ENCODE data around the gene FADS1. TPM values are rescaled to one million over a fixed set of nuclear protein-coding genes. Genes with fewer than 3 reads are reported as not detected.

The FADS1 gene
- total RNA-seq, 3 donors from 2014 or later (not counting 1 experiment from before 2014, with no cell fraction given): 9.3 to 17.2 (median 10.2) TPM

DNA sequence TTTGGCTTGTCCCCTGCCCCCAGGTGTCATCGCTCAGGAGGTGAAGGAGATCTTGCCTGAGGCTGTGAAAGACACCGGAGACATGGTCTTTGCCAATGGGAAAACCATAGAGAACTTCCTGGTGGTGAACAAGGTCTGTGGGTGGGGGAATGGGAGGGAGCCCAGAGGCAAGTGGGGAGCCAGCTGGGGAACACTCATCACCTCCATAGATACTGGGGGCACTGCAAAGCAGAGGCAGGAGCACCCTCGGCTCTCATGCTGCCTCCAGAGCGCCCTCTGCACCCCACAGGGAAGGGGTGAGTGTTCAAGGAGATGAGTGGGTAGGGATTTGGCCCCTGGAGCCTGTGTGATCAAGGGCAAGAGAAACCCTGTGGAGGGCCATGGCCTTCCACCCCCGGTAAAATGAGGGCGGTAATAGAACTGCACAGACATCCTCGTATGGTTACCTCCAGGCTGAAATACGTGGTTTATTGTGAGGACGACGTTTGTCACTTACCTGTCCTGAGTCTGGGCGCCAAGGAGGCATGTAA lies 38.4 kb downstream of the FADS1 start:
- Histone ChIP-seq H3K4me3 (ENCODE audit: low read length) (no peak overlapping the region), H3K27ac (ENCODE audit: low read length) (no peak overlapping the region), H3K27me3 (ENCODE audit: control insufficient read depth, insufficient read depth, low read length) (no peaks in the 10 kb centered on the region), H3K9me3 (ENCODE audit: control insufficient read depth, insufficient read depth, low read length) (no peaks in the 10 kb centered on the region), H3K36me3 (ENCODE audit: control insufficient read depth, insufficient read depth, low read length) (no peaks in the 10 kb centered on the region), H3K4me1 (ENCODE audit: control insufficient read depth, insufficient read depth, low read length) (peaks cover 33% of the 10 kb centered on the region)
- peaks cover 13 to 28% of the 10 kb centered on the region in 2 donors for H3K4me1 Mint-ChIP-seq
- no peaks in the 10 kb centered on the region for H3K36me3 Mint-ChIP-seq
- peak overlapping the region; percentile 17 for H3K4me3 Mint-ChIP-seq
- TF ChIP-seq, protein P1, sequence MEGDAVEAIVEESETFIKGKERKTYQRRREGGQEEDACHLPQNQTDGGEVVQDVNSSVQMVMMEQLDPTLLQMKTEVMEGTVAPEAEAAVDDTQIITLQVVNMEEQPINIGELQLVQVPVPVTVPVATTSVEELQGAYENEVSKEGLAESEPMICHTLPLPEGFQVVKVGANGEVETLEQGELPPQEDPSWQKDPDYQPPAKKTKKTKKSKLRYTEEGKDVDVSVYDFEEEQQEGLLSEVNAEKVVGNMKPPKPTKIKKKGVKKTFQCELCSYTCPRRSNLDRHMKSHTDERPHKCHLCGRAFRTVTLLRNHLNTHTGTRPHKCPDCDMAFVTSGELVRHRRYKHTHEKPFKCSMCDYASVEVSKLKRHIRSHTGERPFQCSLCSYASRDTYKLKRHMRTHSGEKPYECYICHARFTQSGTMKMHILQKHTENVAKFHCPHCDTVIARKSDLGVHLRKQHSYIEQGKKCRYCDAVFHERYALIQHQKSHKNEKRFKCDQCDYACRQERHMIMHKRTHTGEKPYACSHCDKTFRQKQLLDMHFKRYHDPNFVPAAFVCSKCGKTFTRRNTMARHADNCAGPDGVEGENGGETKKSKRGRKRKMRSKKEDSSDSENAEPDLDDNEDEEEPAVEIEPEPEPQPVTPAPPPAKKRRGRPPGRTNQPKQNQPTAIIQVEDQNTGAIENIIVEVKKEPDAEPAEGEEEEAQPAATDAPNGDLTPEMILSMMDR (IDR thresholded peaks at IDR 0.05): no peak
- intact Hi-C loops (cut with micrococcal nuclease): no loop called here
- H3K27ac Mint-ChIP-seq: no peak overlapping the region
- WGBS (ENCODE audit: insufficient coverage): 88% methylated on average over 11 of the region's 11 CpGs
- H3K9me3 Mint-ChIP-seq: no peaks in the 10 kb centered on the region
- DNase-seq (no peak), ATAC-seq (no peak)
- no peaks in the 10 kb centered on the region for H3K27me3 Mint-ChIP-seq (ENCODE audit: low read depth in 2 of 2)

DNA sequence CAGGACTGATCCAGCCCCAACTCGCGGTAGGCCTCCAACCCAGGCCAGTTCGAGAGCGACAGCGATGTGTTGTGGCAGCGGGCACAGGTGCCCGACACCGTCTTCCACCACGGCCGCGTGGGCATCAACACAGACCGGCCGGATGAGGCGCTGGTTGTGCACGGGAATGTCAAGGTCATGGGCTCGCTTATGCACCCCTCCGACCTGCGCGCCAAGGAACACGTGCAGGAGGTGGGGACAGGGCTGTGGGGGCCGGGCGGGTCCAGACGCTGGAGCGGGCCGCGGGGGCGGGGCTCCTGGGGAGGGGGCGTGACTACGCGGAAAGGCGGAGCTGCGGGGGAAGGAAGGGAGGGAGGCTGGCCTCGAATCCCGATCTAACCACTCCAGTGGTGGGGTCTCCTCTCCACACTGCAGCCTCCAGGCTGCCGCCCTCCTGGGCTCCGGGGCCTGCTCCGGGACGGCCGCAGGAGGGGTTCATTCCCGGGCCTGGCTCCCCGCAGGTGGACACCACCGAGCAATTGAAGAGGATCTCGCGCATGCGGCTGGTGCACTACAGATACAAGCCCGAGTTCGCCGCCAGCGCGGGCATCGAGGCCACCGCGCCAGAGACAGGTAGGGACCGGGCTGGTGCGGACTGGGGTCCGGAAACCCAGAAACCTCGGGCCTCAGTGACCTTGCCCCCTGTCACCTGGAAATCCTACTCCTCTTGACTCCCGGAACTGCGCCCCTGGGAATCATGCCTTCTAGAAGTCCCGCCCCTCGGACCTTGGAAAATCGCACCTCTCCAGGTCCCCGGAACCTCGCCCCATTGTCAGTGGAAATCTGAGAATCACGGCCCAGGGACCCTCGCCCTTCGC lies 39.3 kb downstream of the FADS1 start:
- DNase-seq (peak; percentile 64 to 69), ATAC-seq (peak; percentile 68 to 74 (median 73))
- Histone ChIP-seq H3K27me3 (ENCODE audit: control insufficient read depth, insufficient read depth, low read length) (no peaks in the 10 kb centered on the region), H3K9me3 (ENCODE audit: control insufficient read depth, insufficient read depth, low read length) (no peaks in the 10 kb centered on the region), H3K27ac (ENCODE audit: low read length) (no peak overlapping the region), H3K4me3 (ENCODE audit: low read length) (peak overlapping the region; percentile 18), H3K36me3 (ENCODE audit: control insufficient read depth, insufficient read depth, low read length) (no peaks in the 10 kb centered on the region), H3K4me1 (ENCODE audit: control insufficient read depth, insufficient read depth, low read length) (peaks cover 37% of the 10 kb centered on the region)
- peak overlapping the region; percentile 69 for H3K4me3 Mint-ChIP-seq
- no peak overlapping the region for H3K27ac Mint-ChIP-seq
- H3K27me3 Mint-ChIP-seq (ENCODE audit: low read depth in 2 of 2): no peaks in the 10 kb centered on the region
- no peaks in the 10 kb centered on the region for H3K9me3 Mint-ChIP-seq
- peaks cover 13 to 28% of the 10 kb centered on the region in 2 donors for H3K4me1 Mint-ChIP-seq
- TF ChIP-seq, protein P1 (IDR thresholded peaks at IDR 0.05): no peak
- intact Hi-C loops (cut with micrococcal nuclease): loop anchor here (2.0 kb wide), 1 partner anchor 31 kb away; no protein-coding TSS in a partner anchor
- H3K36me3 Mint-ChIP-seq: no peaks in the 10 kb centered on the region
- 26% methylated on average over 67 of the region's 67 CpGs for WGBS (ENCODE audit: insufficient coverage)

DNA sequence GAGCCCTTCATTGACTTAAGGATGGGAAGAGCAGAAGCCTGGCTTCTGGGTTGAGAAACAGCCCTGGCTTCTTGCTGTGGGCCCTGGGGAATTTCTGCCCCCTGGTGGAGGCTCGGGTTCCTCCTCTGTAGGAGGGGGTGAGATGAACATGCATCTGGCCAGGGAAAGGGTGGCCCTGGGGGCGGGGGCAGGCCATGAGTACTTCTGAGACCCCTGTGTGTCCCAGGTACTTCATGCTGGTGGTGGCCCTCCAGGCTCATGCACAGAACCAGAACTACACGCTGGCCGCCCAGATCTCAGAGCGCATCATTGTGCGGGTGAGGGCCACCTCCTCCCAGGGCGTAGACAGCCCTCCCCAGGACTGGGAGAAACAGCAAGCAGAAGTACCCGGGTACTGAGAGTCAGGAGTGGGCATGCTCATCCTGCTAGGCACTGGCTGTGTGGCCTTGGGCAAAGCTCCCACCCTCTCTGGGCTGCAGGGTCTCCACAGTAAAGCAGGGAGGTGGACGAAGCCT lies 40.2 kb downstream of the FADS1 start:
- no peaks in the 10 kb centered on the region for H3K36me3 ChIP-seq (ENCODE audit: control insufficient read depth, insufficient read depth, low read length)
- H3K4me1 ChIP-seq (ENCODE audit: control insufficient read depth, insufficient read depth, low read length): peaks cover 42% of the 10 kb centered on the region
- DNase-seq (peak; percentile 55 to 71), ATAC-seq (peak; percentile 55 to 67 (median 60))
- peak overlapping the region; percentile 56 to 85 for H3K27ac Mint-ChIP-seq
- intact Hi-C loops (cut with micrococcal nuclease): loop anchor here (2.0 kb wide), 1 partner anchor 30 kb away; no protein-coding TSS in a partner anchor
- no peaks in the 10 kb centered on the region for H3K9me3 Mint-ChIP-seq
- H3K4me3 Mint-ChIP-seq: peak overlapping the region; percentile 69
- 65% methylated on average over 9 of the region's 9 CpGs for WGBS (ENCODE audit: insufficient coverage)
- no peaks in the 10 kb centered on the region for H3K36me3 Mint-ChIP-seq
- no peaks in the 10 kb centered on the region for H3K27me3 ChIP-seq (ENCODE audit: control insufficient read depth, insufficient read depth, low read length)
- H3K27me3 Mint-ChIP-seq (ENCODE audit: low read depth in 2 of 2): no peaks in the 10 kb centered on the region
- TF ChIP-seq, protein P1 (IDR thresholded peaks at IDR 0.05): peak; percentile 70
- H3K4me1 Mint-ChIP-seq: peaks cover 13 to 28% of the 10 kb centered on the region in 2 donors
- H3K4me3 ChIP-seq (ENCODE audit: low read length): no peak overlapping the region
- H3K9me3 ChIP-seq (ENCODE audit: control insufficient read depth, insufficient read depth, low read length): no peaks in the 10 kb centered on the region
- H3K27ac ChIP-seq (ENCODE audit: low read length): no peak overlapping the region

Data from natural killer cell (primary cell).